Stimulated activated CD4-positive, alpha-beta T cell treated with anti-CD3 and anti-CD28 coated beads, Interleukin-12 subunit alpha, Interleukin-12 subunit beta, amount 100 ng/mL, for 24 hours (primary cell): ENCODE measurements around the gene FAM181A.
A peak's percentile ranks its signal among the peaks of the same experiment; 100 is the strongest.

Experiments
- DNase-seq, 2 experiments: peaks; one replicate each; pipeline ENCODE4 v3.0.0-alpha.2; 2020; ENCODE audit warnings: low read depth in 2 of 2

Gene FAM181A

GRCh38 chr14:93926873-93927799 lies at the start of gene FAM181A:
TSS of gene FAM181A (plus strand) at chr14:93927344. CDS start at chr14:93928286, 942 bp downstream.
- no peak for DNase-seq

- DNase-seq: no peak
Measured at GRCh38 chr14:93878212-93878611, 48.9 kb upstream of the FAM181A start.

GRCh38 chr14:93878871-93879270 lies 48.3 kb upstream of the FAM181A start:
- no peak for DNase-seq

GRCh38 chr14:93879362-93879983 lies 47.7 kb upstream of the FAM181A start:
- no peak for DNase-seq

GRCh38 chr14:93880021-93880820 lies 46.9 kb upstream of the FAM181A start:
- no peak for DNase-seq

GRCh38 chr14:93884950-93885349 lies 42.2 kb upstream of the FAM181A start:
- no peak for DNase-seq

- no peak for DNase-seq
Measured at GRCh38 chr14:93888995-93889394, 38.1 kb upstream of the FAM181A start.

GRCh38 chr14:93889739-93890483 lies 37.2 kb upstream of the FAM181A start:
- no peak for DNase-seq

- DNase-seq: no peak
Measured at GRCh38 chr14:93891756-93892504, 35.2 kb upstream of the FAM181A start.

- no peak for DNase-seq
Measured at GRCh38 chr14:93892505-93892839, 34.7 kb upstream of the FAM181A start.

- peak; percentile 33 to 72 for DNase-seq
Measured at GRCh38 chr14:93892923-93893558, 34.1 kb upstream of the FAM181A start.

GRCh38 chr14:93893661-93894261 lies 33.4 kb upstream of the FAM181A start:
- DNase-seq: no peak

GRCh38 chr14:93895023-93895604 lies 32.0 kb upstream of the FAM181A start:
- DNase-seq: no peak

GRCh38 chr14:93897476-93897845 lies 29.7 kb upstream of the FAM181A start:
- no peak for DNase-seq

- DNase-seq: no peak
Measured at GRCh38 chr14:93898081-93898611, 29.0 kb upstream of the FAM181A start.

- DNase-seq: no peak
Measured at GRCh38 chr14:93898731-93899130, 28.4 kb upstream of the FAM181A start.

- DNase-seq: no peak
Measured at GRCh38 chr14:93901813-93902212, 25.3 kb upstream of the FAM181A start.

GRCh38 chr14:93902619-93903307 lies 24.4 kb upstream of the FAM181A start:
- DNase-seq: no peak
